Lung (tissue), 12 donors: ENCODE results near the gene SNCAIP. TPM values are rescaled to one million over a fixed set of nuclear protein-coding genes. Genes with fewer than 3 reads are reported as not detected.
"Not testable (repeated sequence)": the region's sequence is repeated elsewhere in the genome, so short reads cannot be mapped to it uniquely, and the experiment has no call there.

Experiments
- ATAC-seq: fragments of 200-7000 bp; cut with Tn5 transposase; one replicate; pipeline ENCODE4 v1.9.1; 2020; ENCODE audit warnings: moderate number of reproducible peaks; ENCODE audit not compliant: insufficient read depth, low FRiP score
- DNase-seq, 3 donors: peaks; one replicate each; pipeline ENCODE4 v3.0.0-alpha.2; 2013 to 2017
- H3K27ac ChIP-seq, 2 donors: one replicate each; pipeline ENCODE4 v1.5.1; 2013; ENCODE audit warnings: mild to moderate bottlenecking in 2 of 2, moderate library complexity in 2 of 2, control low read depth in 1 of 2, inconsistent platforms in 1 of 2, low read depth in 1 of 2, low read length in 1 of 2
- H3K27me3 ChIP-seq, 3 donors: one replicate each; pipeline ENCODE4 v1.5.1; 2013; ENCODE audit warnings: low read length in 2 of 3; ENCODE audit not compliant: control insufficient read depth in 3 of 3, insufficient read depth in 3 of 3
- H3K36me3 ChIP-seq, 4 donors: one replicate each; pipeline ENCODE4 v1.5.1; 2013; ENCODE audit warnings: low read length in 4 of 4, mild to moderate bottlenecking in 1 of 4, moderate library complexity in 1 of 4; ENCODE audit not compliant: control insufficient read depth in 4 of 4, insufficient read depth in 4 of 4
- H3K4me1 ChIP-seq, 5 donors: one replicate each; pipeline ENCODE4 v1.5.1; 2013; ENCODE audit warnings: low read length in 5 of 5, mild to moderate bottlenecking in 2 of 5, moderate library complexity in 1 of 5; ENCODE audit not compliant: control insufficient read depth in 5 of 5, insufficient read depth in 5 of 5
- H3K4me3 ChIP-seq: one replicate; pipeline ENCODE4 v1.5.1; 2013; ENCODE audit warnings: mild to moderate bottlenecking, control low read depth, moderate library complexity
- H3K9ac ChIP-seq, 2 donors: one replicate each; pipeline ENCODE4 v1.5.1; 2013; ENCODE audit warnings: low read length in 2 of 2, control low read depth in 1 of 2; ENCODE audit not compliant: insufficient read depth in 1 of 2
- H3K9me3 ChIP-seq, 4 donors: one replicate each; pipeline ENCODE4 v1.5.1; 2013; ENCODE audit warnings: low read length in 3 of 4, mild to moderate bottlenecking in 1 of 4, moderate library complexity in 1 of 4; ENCODE audit not compliant: control insufficient read depth in 4 of 4, insufficient read depth in 3 of 4
- CTCF ChIP-seq: IDR thresholded peaks from 2 replicates; pipeline ENCODE4 v1.5.1; 2012; ENCODE audit warnings: mild to moderate bottlenecking; ENCODE audit errors: control extremely low read depth, extremely low read depth
- WGBS, 2 donors: extraction: QIAGEN DNeasy Blood & Tissue Kit; methylation state at CpG; one replicate each; pipeline ENCODE4 v1.1.7; 2013; 5-methylcytosine and 5-hydroxymethylcytosine counted together
- polyA plus RNA-seq, 2 donors: library from polyadenylated mRNA; stranded (reverse); fragments of 200-250 nt; gene quantifications; one replicate each; pipeline ENCODE4 v1.2.1, GENCODE V29; 2013
- total RNA-seq, 2 donors: library from RNA; depleted of rRNA in 1 of 2; stranded (reverse); fragments of >200 nt in 1 of 2; gene quantifications; one replicate each; pipeline ENCODE4 v1.2.1, GENCODE V29; 2014 to 2021
- donor health status: control.
- donor health status: control.
- donor health status: Bipolar disorder and iron deficiency.
- donor health status: healthy.
- donor health status: DM: yes; HTN: yes; CAD: no.

The SNCAIP gene
- total and polyA plus RNA-seq, 4 donors: 1.4 to 25.7 (median 4.7) TPM

DNA sequence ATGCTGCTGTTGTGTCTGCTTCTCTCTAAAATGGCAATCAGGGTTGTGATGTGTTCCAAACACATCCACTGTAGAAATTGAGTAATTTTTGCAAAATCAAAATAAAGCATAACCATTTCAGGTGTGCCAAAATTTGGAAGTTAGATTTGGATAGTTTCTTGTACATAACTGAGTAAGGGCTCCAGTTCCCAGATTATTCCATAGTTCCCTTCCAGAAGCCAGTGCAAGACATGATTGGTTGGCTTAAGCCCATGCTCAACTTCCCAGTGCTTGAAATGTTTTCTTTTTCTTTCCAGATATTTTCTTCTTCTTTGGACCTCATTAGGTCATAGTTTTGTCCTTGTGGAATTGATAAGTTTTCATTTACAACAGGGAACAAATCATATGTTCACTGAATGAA is 64.2 kb downstream of the SNCAIP start:
- no peak overlapping the region for H3K4me3 ChIP-seq
- no peaks in the 10 kb centered on the region for H3K36me3 ChIP-seq
- DNase-seq (no peak), ATAC-seq (no peak)
- H3K4me1 ChIP-seq: peaks cover 0 to 38% (median 16%) of the 10 kb centered on the region in 5 donors
- no peak for TF ChIP-seq CTCF
- no peak overlapping the region for H3K27ac ChIP-seq
- H3K9ac ChIP-seq: no peak overlapping the region
- no peaks in the 10 kb centered on the region for H3K9me3 ChIP-seq
- no peaks in the 10 kb centered on the region for H3K27me3 ChIP-seq

GRCh38 chr5:122377026-122377425 is 65.0 kb downstream of the SNCAIP start:
- 25 to 48% methylated on average over 1 of the region's 1 CpG for WGBS, 2 donors
- Histone ChIP-seq H3K27ac (no peak overlapping the region), H3K4me1 (peaks cover 0 to 38% (median 16%) of the 10 kb centered on the region in 5 donors), H3K4me3 (no peak overlapping the region), H3K9ac (no peak overlapping the region), H3K36me3 (no peaks in the 10 kb centered on the region), H3K9me3 (no peaks in the 10 kb centered on the region), H3K27me3 (no peaks in the 10 kb centered on the region)
- DNase-seq (peak in 2 of 3 donors; percentile 85 to 92), ATAC-seq (no peak)
- TF ChIP-seq CTCF: no peak

GRCh38 chr5:122382938-122383337 is 70.9 kb downstream of the SNCAIP start:
- H3K9me3 ChIP-seq, H3K27ac ChIP-seq, H3K9ac ChIP-seq, H3K36me3 ChIP-seq, H3K4me3 ChIP-seq, H3K27me3 ChIP-seq, DNase-seq, ATAC-seq: not testable (repeated sequence)
- peaks cover 0 to 14% (median 6%) of the 10 kb centered on the region in 5 donors for H3K4me1 ChIP-seq
- 92 to 95% methylated on average over 13 to 16 of the region's 16 CpGs for WGBS, 2 donors

DNA sequence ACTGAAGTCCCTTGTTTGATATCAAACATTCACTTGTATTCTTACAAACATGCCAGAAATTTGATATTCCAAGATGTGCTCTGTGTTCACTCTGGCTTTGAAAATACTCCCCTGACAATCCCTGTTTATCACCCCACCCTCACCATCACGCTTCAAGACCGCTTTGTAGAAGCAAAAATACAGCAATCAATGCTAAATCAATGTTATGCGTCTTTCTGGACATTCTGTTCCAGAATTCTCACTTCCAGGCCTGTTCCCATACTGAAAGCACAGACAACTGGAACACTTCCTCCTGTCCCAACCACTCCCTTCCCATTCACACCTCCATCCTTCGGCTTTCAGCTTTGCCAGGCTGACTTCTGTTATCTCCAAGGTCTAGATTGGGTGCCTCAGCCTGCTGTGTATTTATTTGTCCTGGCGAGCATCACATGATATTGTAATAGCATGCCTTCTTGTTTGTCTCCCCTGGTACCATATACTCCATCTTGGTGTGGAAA is 72.8 kb downstream of the SNCAIP start:
- H3K9ac ChIP-seq: no peak overlapping the region
- H3K36me3 ChIP-seq: no peaks in the 10 kb centered on the region
- ATAC-seq: no peak
- H3K9me3 ChIP-seq: no peaks in the 10 kb centered on the region
- H3K27me3 ChIP-seq: no peaks in the 10 kb centered on the region
- no peak for TF ChIP-seq CTCF
- no peak overlapping the region for H3K27ac ChIP-seq
- no peak for DNase-seq
- no peak overlapping the region for H3K4me3 ChIP-seq
- peaks cover 0 to 14% (median 6%) of the 10 kb centered on the region in 5 donors for H3K4me1 ChIP-seq
- 87 to 91% methylated on average over 5 of the region's 5 CpGs for WGBS, 2 donors
